Gastroesophageal sphincter (tissue), 4 donors: ENCODE measurements around the gene FAM184A. TPM values are rescaled to one million over a fixed set of nuclear protein-coding genes. Genes with fewer than 3 reads are reported as not detected.

Source experiments
- ATAC-seq: fragments of 150-250 bp; one replicate; pipeline ENCODE4 v1.9.1; 2016; ENCODE audit warnings: mild to moderate bottlenecking, moderate library complexity
- H3K27ac ChIP-seq, 4 donors: fragments of 200-600 bp; sonication (generic) in 3 of 4; 1 replicate in 3 of 4; 2 replicates in 1 of 4; pipeline ENCODE4 v1.5.1; 2016 to 2019
- H3K27me3 ChIP-seq: fragments of 200-600 bp; sonication (generic); one replicate; pipeline ENCODE4 v1.5.1; 2019
- H3K36me3 ChIP-seq, 2 donors: fragments of 200-600 bp; sonication (generic); one replicate each; pipeline ENCODE4 v1.5.1; 2019; ENCODE audit warnings: control low read depth in 1 of 2
- H3K4me1 ChIP-seq, 3 donors: fragments of 200-600 bp; sonication (generic); 1 replicate in 2 of 3; 2 replicates in 1 of 3; pipeline ENCODE4 v1.5.1; 2016 to 2019; ENCODE audit warnings: control low read depth in 2 of 3
- H3K4me3 ChIP-seq, 2 donors: fragments of 200-600 bp; sonication (generic); one replicate each; pipeline ENCODE4 v1.5.1; 2019; ENCODE audit warnings: mild to moderate bottlenecking in 1 of 2, moderate library complexity in 1 of 2
- H3K9me3 ChIP-seq, 3 donors: fragments of 200-600 bp; sonication (generic); one replicate each; pipeline ENCODE4 v1.5.1; 2017 to 2019; ENCODE audit warnings: control low read depth in 2 of 3
- EP300 ChIP-seq: sonication (generic); formaldehyde crosslinking; IDR thresholded peaks from one replicate; pipeline ENCODE4 v1.6.1; 2017; ENCODE audit warnings: antibody characterized with exemption, mild to moderate bottlenecking
- POLR2A ChIP-seq, 2 donors: fragments of 450-650 bp; IDR thresholded peaks; one replicate each; pipeline ENCODE4 v1.6.1; 2017; ENCODE audit warnings: antibody characterized with exemption in 2 of 2, mild to moderate bottlenecking in 2 of 2, moderate library complexity in 1 of 2
- POLR2AphosphoS5 ChIP-seq: sonication (generic); formaldehyde crosslinking; IDR thresholded peaks from one replicate; pipeline ENCODE4 v1.6.1; 2017; ENCODE audit warnings: antibody characterized with exemption
- WGBS, 2 donors: methylation state at CpG; one replicate each; pipeline ENCODE4 v1.1.5; 2018; ENCODE audit warnings: low coverage in 1 of 2; 5-methylcytosine and 5-hydroxymethylcytosine counted together
- total RNA-seq, 4 donors: library from RNA; depleted of rRNA; stranded (reverse); fragments of >200 nt; gene quantifications; one replicate each; pipeline ENCODE4 v1.1.0, GENCODE V29; 2016
- TF ChIP-seq, protein P1 (sequence below), 4 experiments: fragments of 200-600 bp in 2 of 4; fragments of 450-650 bp in 2 of 4; sonication (generic) in 1 of 4; IDR thresholded peaks; one replicate each; pipeline ENCODE4 v1.5.1; 2017 to 2019; ENCODE audit warnings: antibody characterized with exemption in 4 of 4, mild to moderate bottlenecking in 2 of 4, moderate library complexity in 2 of 4

Gene FAM184A
- total RNA-seq, 4 donors from 2014 or later = 7.5 to 25.5 (median 10.3) TPM

DNA sequence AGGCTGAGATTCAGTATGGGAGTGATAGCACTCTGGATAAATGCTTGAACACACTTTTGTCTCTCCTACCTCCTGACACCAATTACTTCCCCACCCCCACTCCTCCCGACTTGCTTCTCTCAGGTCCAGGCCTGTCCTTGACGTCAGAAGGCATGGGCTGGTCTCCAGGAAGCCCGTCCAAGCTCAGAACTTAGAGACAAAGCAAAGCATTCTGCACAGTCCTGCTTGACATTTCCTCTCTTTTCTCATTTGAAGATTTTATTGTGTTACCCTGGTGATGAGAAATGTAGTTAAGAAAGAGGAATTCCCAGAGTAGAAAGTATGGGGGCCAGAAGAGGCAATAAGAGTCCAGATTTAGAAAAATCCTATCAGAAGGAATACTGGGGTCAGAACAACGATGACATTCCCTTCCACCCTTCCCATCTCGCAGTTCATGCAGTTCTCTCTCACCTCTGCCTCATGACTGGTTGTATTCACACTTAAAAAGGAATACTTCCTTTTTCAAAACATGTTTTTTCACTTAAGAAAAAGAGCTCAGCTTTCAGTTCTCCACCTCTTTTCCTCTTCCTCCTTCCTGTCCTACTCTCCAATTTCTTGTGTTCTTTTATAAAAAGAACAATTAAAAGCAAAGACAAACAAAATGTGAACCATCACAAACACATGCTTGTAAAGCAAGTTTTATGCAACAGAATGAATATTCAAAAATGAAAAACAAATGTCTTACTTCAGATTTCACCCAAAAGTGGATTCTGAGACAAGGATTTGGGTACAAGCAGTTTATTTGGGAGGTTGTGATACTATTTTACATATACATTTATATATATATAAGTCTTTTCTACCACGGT lies 18.5 kb upstream of the FAM184A start:
- H3K4me1 ChIP-seq = peaks cover 0 to 20% (median 0%) of the 10 kb centered on the region in 3 donors
- 18 to 19% methylated on average over 4 to 6 of the region's 6 CpGs for WGBS, 2 donors
- no peaks in the 10 kb centered on the region for H3K27me3 ChIP-seq
- H3K36me3 ChIP-seq = no peaks in the 10 kb centered on the region
- no peaks in the 10 kb centered on the region for H3K9me3 ChIP-seq
- peak; percentile 80 for ATAC-seq
- H3K27ac ChIP-seq = peak overlapping the region; percentile 51 to 75 (median 58)
- no peak overlapping the region for H3K4me3 ChIP-seq
- TF ChIP-seq EP300 (no peak), POLR2A (IDR thresholded peaks at IDR 0.05) (no peak), POLR2AphosphoS5 (no peak)
- TF ChIP-seq, protein P1, sequence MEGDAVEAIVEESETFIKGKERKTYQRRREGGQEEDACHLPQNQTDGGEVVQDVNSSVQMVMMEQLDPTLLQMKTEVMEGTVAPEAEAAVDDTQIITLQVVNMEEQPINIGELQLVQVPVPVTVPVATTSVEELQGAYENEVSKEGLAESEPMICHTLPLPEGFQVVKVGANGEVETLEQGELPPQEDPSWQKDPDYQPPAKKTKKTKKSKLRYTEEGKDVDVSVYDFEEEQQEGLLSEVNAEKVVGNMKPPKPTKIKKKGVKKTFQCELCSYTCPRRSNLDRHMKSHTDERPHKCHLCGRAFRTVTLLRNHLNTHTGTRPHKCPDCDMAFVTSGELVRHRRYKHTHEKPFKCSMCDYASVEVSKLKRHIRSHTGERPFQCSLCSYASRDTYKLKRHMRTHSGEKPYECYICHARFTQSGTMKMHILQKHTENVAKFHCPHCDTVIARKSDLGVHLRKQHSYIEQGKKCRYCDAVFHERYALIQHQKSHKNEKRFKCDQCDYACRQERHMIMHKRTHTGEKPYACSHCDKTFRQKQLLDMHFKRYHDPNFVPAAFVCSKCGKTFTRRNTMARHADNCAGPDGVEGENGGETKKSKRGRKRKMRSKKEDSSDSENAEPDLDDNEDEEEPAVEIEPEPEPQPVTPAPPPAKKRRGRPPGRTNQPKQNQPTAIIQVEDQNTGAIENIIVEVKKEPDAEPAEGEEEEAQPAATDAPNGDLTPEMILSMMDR (IDR thresholded peaks at IDR 0.05) = no peak

DNA sequence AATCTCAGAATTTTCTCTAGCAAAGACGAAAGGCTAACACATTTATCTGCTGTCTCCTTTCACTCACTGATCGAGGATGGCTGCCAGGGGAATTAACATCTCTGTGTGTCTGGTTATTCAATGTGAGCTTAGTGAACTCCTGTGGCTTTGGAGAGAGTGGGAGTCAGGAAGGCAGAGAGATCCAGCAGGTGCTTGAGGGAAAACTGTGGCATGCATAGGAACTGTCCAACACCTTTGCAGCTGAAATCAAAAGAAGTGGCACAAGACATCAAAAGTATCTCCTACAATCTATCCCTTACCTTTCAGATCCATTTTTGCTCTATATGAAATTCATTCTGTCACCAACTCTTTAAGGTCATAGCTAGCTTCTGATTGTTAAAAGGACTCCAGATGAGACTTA lies 11.8 kb upstream of the FAM184A start:
- H3K27ac ChIP-seq = no peak overlapping the region
- no peaks in the 10 kb centered on the region for H3K4me1 ChIP-seq
- no peak for ATAC-seq
- 42 to 48% methylated on average over 2 of the region's 2 CpGs for WGBS, 2 donors
- H3K36me3 ChIP-seq = no peaks in the 10 kb centered on the region
- H3K9me3 ChIP-seq = no peaks in the 10 kb centered on the region
- no peak overlapping the region for H3K4me3 ChIP-seq
- TF ChIP-seq POLR2A (IDR thresholded peaks at IDR 0.05) = no peak
- TF ChIP-seq EP300 = no peak
- TF ChIP-seq, protein P1 (IDR thresholded peaks at IDR 0.05) = no peak
- TF ChIP-seq POLR2AphosphoS5 = no peak
- H3K27me3 ChIP-seq = no peaks in the 10 kb centered on the region

DNA sequence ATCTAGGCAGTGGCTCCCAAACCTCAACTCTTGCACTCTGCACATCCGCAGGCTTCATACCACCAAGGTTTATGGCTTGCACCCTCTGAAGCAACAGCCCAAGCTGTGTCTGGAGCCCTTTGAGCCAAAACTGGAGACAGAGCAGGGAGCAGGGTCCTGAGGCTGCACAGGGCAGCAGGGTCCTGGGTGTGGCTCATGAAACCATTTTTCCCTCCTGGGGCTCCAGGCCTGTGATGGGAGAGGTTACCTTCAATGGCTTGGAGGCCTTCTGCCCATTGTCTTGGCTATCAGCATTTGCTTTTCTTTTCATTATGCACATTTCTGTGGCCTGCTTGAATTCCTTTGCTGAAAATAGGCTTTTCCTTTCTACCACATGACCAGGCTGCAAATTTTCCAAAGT lies 6.3 kb upstream of the FAM184A start:
- H3K4me3 ChIP-seq = no peak overlapping the region
- H3K9me3 ChIP-seq = no peaks in the 10 kb centered on the region
- no peaks in the 10 kb centered on the region for H3K36me3 ChIP-seq
- H3K27ac ChIP-seq = no peak overlapping the region
- ATAC-seq = no peak
- H3K4me1 ChIP-seq = peaks cover 0 to 2% (median 0%) of the 10 kb centered on the region in 3 donors
- TF ChIP-seq POLR2AphosphoS5 (no peak), EP300 (no peak), POLR2A (IDR thresholded peaks at IDR 0.05) (no peak)
- TF ChIP-seq, protein P1 (IDR thresholded peaks at IDR 0.05) = no peak
- WGBS, 2 donors = no CpG with 5 or more reads among the region's 1 CpG
- no peaks in the 10 kb centered on the region for H3K27me3 ChIP-seq

DNA sequence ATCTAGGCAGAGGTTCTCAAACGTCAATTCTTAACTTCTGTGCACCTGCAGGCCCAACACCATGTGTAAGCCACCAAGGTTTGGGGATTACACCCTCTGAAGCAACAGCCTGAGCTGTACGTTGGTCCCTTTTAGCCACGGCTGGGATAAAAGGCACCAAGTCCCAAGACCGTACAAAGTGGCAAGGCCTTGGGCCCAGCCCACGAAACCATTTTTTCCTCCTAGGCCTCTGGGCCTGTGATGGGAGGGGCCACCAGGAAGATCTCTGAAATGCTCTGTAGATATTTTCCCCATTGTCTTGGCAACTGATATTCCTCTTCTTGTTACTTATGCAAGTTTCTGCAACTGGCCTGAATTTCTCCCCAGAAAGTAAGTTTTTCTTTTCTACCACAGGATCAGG lies 4.5 kb upstream of the FAM184A start:
- ATAC-seq = no peak
- no peaks in the 10 kb centered on the region for H3K36me3 ChIP-seq
- TF ChIP-seq, protein P1 (IDR thresholded peaks at IDR 0.05) = no peak
- TF ChIP-seq EP300 (no peak), POLR2A (IDR thresholded peaks at IDR 0.05) (no peak), POLR2AphosphoS5 (no peak)
- no peaks in the 10 kb centered on the region for H3K27me3 ChIP-seq
- no peak overlapping the region for H3K4me3 ChIP-seq
- H3K4me1 ChIP-seq = peaks cover 0 to 9% (median 0%) of the 10 kb centered on the region in 3 donors
- no peak overlapping the region for H3K27ac ChIP-seq
- no peaks in the 10 kb centered on the region for H3K9me3 ChIP-seq
- WGBS, 2 donors = 93 to 98% methylated on average over 5 of the region's 5 CpGs
